Measurements from ENCODE around the gene WDR7. TPM values are rescaled to one million over a fixed set of nuclear protein-coding genes. Genes with fewer than 3 reads are reported as not detected.

Gene WDR7
- total and polyA plus RNA-seq, 3 donors from 2014 or later: 19.4 to 63.6 (median 35.9) TPM

GRCh38 chr18:56789004-56789888, 138.1 kb downstream of the WDR7 start:
- no peaks in the 10 kb centered on the region for H3K9me3 ChIP-seq
- H3K4me1 ChIP-seq: no peaks in the 10 kb centered on the region
- intact Hi-C loops (cut with DNase I; ENCODE audit: low total_unique reads): no loop called here
- H3K27me3 ChIP-seq: no peaks in the 10 kb centered on the region
- no peak overlapping the region for H3K4me3 ChIP-seq
- peak; percentile 44 for DNase-seq
- TF ChIP-seq POLR2A (IDR thresholded peaks at IDR 0.05) (no peak), CTCF (IDR thresholded peaks at IDR 0.05) (peak in 1 of 3 experiments; percentile 26)
- H3K36me3 ChIP-seq (ENCODE audit: low read depth, missing control alignments): no peaks in the 10 kb centered on the region
- H3K27ac ChIP-seq: no peak overlapping the region
- 86 to 94% methylated on average over 9 of the region's 9 CpGs for WGBS, 2 donors

GRCh38 chr18:56789889-56790180, 138.7 kb downstream of the WDR7 start:
- 91 to 92% methylated on average over 3 of the region's 3 CpGs for WGBS, 2 donors
- H3K27ac ChIP-seq: no peak overlapping the region
- no peaks in the 10 kb centered on the region for H3K9me3 ChIP-seq
- DNase-seq: no peak
- H3K4me3 ChIP-seq: no peak overlapping the region
- intact Hi-C loops (cut with DNase I; ENCODE audit: low total_unique reads): no loop called here
- H3K27me3 ChIP-seq: no peaks in the 10 kb centered on the region
- H3K36me3 ChIP-seq (ENCODE audit: low read depth, missing control alignments): no peaks in the 10 kb centered on the region
- no peaks in the 10 kb centered on the region for H3K4me1 ChIP-seq
- TF ChIP-seq CTCF (IDR thresholded peaks at IDR 0.05) (peak in 1 of 3 experiments; percentile 0), POLR2A (IDR thresholded peaks at IDR 0.05) (no peak)

- Histone ChIP-seq H3K9me3 (no peaks in the 10 kb centered on the region), H3K36me3 (ENCODE audit: low read depth, missing control alignments) (no peaks in the 10 kb centered on the region), H3K27ac (no peak overlapping the region), H3K4me3 (no peak overlapping the region), H3K27me3 (no peaks in the 10 kb centered on the region), H3K4me1 (no peaks in the 10 kb centered on the region)
- intact Hi-C loops (cut with DNase I; ENCODE audit: low total_unique reads): no loop called here
- no peak for TF ChIP-seq POLR2A (IDR thresholded peaks at IDR 0.05)
- TF ChIP-seq CTCF (IDR thresholded peaks at IDR 0.05): no peak
- 68 to 79% methylated on average over 1 of the region's 1 CpG for WGBS, 2 donors
- no peak for DNase-seq
Observed at GRCh38 chr18:56795381-56795780, 144.2 kb downstream of the WDR7 start.

GRCh38 chr18:56799756-56800155, 148.6 kb downstream of the WDR7 start:
- no peaks in the 10 kb centered on the region for H3K27me3 ChIP-seq
- no peak overlapping the region for H3K4me3 ChIP-seq
- 47 to 75% methylated on average over 2 of the region's 2 CpGs for WGBS, 2 donors
- TF ChIP-seq CTCF (IDR thresholded peaks at IDR 0.05): no peak
- no peak for TF ChIP-seq POLR2A (IDR thresholded peaks at IDR 0.05)
- no peaks in the 10 kb centered on the region for H3K36me3 ChIP-seq (ENCODE audit: low read depth, missing control alignments)
- H3K27ac ChIP-seq: no peak overlapping the region
- no peaks in the 10 kb centered on the region for H3K4me1 ChIP-seq
- no peak for DNase-seq
- intact Hi-C loops (cut with DNase I; ENCODE audit: low total_unique reads): no loop called here
- no peaks in the 10 kb centered on the region for H3K9me3 ChIP-seq

GRCh38 chr18:56803051-56803450, 151.9 kb downstream of the WDR7 start:
- Histone ChIP-seq H3K4me1 (no peaks in the 10 kb centered on the region), H3K4me3 (no peak overlapping the region), H3K9me3 (no peaks in the 10 kb centered on the region), H3K36me3 (ENCODE audit: low read depth, missing control alignments) (no peaks in the 10 kb centered on the region), H3K27me3 (no peaks in the 10 kb centered on the region), H3K27ac (no peak overlapping the region)
- 95 to 96% methylated on average over 1 of the region's 1 CpG for WGBS, 2 donors
- intact Hi-C loops (cut with DNase I; ENCODE audit: low total_unique reads): no loop called here
- TF ChIP-seq POLR2A (IDR thresholded peaks at IDR 0.05) (no peak), CTCF (IDR thresholded peaks at IDR 0.05) (no peak)
- DNase-seq: no peak

Data from testis (tissue), 3 donors.